AG04450 (cell line): ENCODE data around the gene BICRAL. TPM values are rescaled to one million over a fixed set of nuclear protein-coding genes. Genes with fewer than 3 reads are reported as not detected.
"Not testable (repeated sequence)": the region's sequence is repeated elsewhere in the genome, so short reads cannot be mapped to it uniquely, and the experiment has no call there.

Experiments
- CTCF ChIA-PET: fragments of 300-600, 350-600 bp; formaldehyde crosslinking; extraction: SDS; loops from one replicate; lab custom pipeline; 2022; ENCODE audit warnings: antibody characterized with exemption, inconsistent platforms; lab: Charles Lee
- POLR2A ChIA-PET: fragments of 350-600 bp; formaldehyde crosslinking; extraction: SDS; loops from one replicate; lab custom pipeline; 2021; ENCODE audit warnings: antibody characterized with exemption, inconsistent platforms; lab: Yijun Ruan, JAX
- DNase-seq: peaks from one replicate; pipeline ENCODE4 v3.0.0-alpha.2; 2011; ENCODE audit warnings: low read depth, low spot score
- H3K27ac ChIP-seq: one replicate; pipeline ENCODE4 v1.5.1; 2012; ENCODE audit warnings: low read depth, low read length, control low read depth
- H3K27me3 ChIP-seq: one replicate; pipeline ENCODE4 v1.6.0; 2012; ENCODE audit warnings: low read length; ENCODE audit not compliant: control insufficient read depth, insufficient read depth
- H3K4me3 ChIP-seq: 2 replicates; pipeline ENCODE4 v1.5.1; 2011; ENCODE audit warnings: mild to moderate bottlenecking, low read depth, low read length, control low read depth
- H3K9me3 ChIP-seq: 2 replicates; pipeline ENCODE4 v1.5.1; 2012; ENCODE audit warnings: low read length; ENCODE audit not compliant: control insufficient read depth, insufficient read depth
- CTCF ChIP-seq: IDR thresholded peaks from 2 replicates; pipeline ENCODE4 v1.5.1; 2011; ENCODE audit warnings: low read depth, low read length, control low read depth, inconsistent platforms
- polyA plus RNA-seq: library from polyadenylated mRNA; depleted of rRNA; stranded (reverse); fragments of >200 nt; gene quantifications from 2 replicates; pipeline ENCODE4 v1.2.3, GENCODE V29; 2011

BICRAL gene
- polyA plus RNA-seq, 1 experiment, result 7.0 TPM

DNA sequence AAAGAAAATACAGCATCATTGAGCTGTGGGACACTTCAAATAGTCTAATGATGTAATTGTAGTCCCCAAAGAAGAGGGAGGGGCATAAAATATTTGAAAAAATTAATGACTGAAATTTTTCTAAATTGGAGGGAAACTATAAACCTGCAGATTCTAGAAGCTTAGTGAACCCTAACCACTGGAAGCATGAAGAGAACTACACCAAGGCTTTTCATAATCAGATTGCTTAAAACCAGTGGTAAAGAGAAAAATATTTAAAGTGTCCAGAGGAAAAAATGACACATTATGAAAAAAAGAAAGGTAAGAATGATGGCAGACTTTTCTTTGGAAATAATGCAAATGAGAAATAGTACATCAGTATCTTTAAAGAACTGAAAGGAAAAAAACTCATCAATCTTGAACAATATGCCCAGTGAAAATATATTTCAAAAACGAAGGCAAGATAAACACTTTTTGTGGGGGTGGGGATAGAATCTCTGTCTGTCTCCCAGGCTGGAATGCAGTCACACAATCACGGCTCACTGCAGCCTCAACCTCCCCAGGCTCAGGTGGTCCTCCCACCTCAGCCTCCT is 31.3 kb downstream of the BICRAL start:
- Histone ChIP-seq H3K4me3 (no peak overlapping the region), H3K27me3 (no peaks in the 10 kb centered on the region), H3K9me3 (no peaks in the 10 kb centered on the region), H3K27ac (no peak overlapping the region)
- TF ChIP-seq CTCF, result no peak
- no peak for DNase-seq
- CTCF ChIA-PET, result no interaction called here
- POLR2A ChIA-PET, result no interaction called here

DNA sequence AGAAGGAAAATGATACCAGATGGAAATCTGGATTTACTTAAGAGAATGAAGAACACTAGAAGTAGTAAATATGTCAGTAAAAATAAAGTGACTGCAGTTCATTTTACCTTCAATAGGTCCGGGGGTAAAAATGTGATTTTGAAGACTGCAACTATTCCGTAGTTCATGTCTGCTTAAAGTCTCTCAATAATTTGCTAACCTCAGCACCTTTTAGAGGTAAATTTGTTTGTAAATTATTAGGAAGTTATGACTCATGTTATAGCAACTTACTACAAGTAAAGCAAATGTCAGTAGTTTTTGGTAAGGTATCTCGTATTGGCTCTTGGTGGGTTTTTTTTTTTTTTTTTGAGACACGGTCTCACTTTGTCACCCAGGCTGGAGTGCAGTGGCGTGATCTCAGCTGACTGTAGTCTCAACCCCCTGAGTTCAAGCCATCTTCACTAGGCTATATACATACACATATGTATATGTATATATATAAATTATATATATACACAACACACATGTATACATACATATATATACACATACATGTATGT is 32.1 kb downstream of the BICRAL start:
- POLR2A ChIA-PET, result no interaction called here
- no peak for TF ChIP-seq CTCF
- CTCF ChIA-PET, result no interaction called here
- Histone ChIP-seq H3K27ac (no peak overlapping the region), H3K27me3 (no peaks in the 10 kb centered on the region), H3K9me3 (no peaks in the 10 kb centered on the region), H3K4me3 (no peak overlapping the region)
- no peak for DNase-seq

- H3K27me3 ChIP-seq, CTCF ChIA-PET, DNase-seq, H3K9me3 ChIP-seq, H3K4me3 ChIP-seq, H3K27ac ChIP-seq: not testable (repeated sequence)
- POLR2A ChIA-PET, result interaction anchor here (0.7 kb wide), 2 partner anchors 22 to 68 kb away, joined by 3 to 4 read pairs; no protein-coding TSS in a partner anchor
These were observed 33.9 kb downstream of the BICRAL start for GRCh38 chr6:42815726-42816125.

DNA sequence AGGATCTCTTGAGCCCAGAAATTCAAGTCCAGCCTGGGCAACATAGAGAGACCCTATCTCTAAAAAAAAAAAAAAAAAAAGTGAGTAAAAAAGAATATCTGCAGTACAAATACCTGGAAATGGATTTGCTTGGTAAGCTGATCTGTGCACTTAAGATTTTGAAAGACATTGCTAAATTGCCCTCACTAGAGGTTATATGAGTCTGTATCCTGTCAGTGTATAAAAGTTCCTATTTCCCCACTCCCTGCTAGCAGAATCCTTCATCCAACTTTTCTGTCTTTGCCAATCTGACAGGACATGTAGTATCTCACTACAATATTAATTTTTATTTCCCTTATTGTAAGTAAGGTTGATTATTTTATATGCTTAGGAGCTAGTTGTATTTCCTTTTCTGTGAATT is 36.1 kb downstream of the BICRAL start:
- no peak for TF ChIP-seq CTCF
- Histone ChIP-seq H3K9me3 (no peaks in the 10 kb centered on the region), H3K27me3 (no peaks in the 10 kb centered on the region), H3K4me3 (no peak overlapping the region), H3K27ac (no peak overlapping the region)
- POLR2A ChIA-PET, result interaction anchor here (1.1 kb wide), 1 partner anchor 36 kb away, joined by 3 read pairs; the partner anchor contains the start of gene BICRAL
- CTCF ChIA-PET, result interaction anchor here (0.8 kb wide), 1 partner anchor 156 kb away, joined by 3 read pairs; no protein-coding TSS in a partner anchor
- DNase-seq, result no peak

GRCh38 chr6:42818416-42818815 is 36.6 kb downstream of the BICRAL start:
- Histone ChIP-seq H3K9me3 (no peaks in the 10 kb centered on the region), H3K27ac (no peak overlapping the region), H3K27me3 (no peaks in the 10 kb centered on the region), H3K4me3 (no peak overlapping the region)
- no peak for TF ChIP-seq CTCF
- DNase-seq, result no peak
- ChIA-PET CTCF (interaction anchor here (0.8 kb wide), 1 partner anchor 157 kb away, joined by 3 read pairs; no protein-coding TSS in a partner anchor), POLR2A (interaction anchor here (1.1 kb wide), 1 partner anchor 36 kb away, joined by 3 read pairs; the partner anchor contains the start of gene BICRAL)
